ENCODE measurements around the gene INPP4A. TPM values are rescaled to one million over a fixed set of nuclear protein-coding genes. Genes with fewer than 3 reads are reported as not detected.

Gene INPP4A
- total RNA-seq, 1 donor from 2014 or later, result 19.9 TPM

DNA sequence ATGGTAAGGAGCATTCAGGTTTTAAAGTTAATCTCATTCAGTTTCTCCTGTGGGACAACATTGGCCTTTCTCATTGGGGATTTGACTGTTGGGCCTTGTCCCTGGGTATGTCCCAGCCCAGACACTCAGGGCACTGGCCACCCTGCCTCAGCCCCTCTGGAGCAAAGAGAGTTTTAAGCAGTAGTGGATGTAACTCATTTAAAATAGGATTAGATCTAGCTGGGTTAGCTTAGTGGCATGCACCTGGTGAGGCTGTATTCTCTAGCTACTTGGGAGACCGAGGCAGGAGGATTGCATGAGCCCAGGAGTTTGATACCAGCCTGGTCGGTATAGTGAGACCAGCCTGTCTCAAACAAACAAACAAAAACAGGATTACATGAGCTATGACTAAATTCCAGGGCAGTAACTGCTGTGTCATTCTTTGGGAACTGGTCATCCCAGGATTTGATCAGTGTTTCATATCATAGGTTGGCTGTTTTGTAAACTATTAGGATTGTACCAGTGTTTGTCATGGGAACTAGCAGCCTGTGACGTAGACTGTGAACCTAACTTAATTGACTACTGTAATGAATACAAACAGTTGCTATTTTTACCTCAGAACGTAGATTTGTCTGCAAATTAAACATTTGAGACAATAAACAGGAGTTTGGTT is 12.5 kb downstream of the INPP4A start:
- intact Hi-C loops (cut with DNase I), result no loop called here
- DNase-seq (ENCODE audit: low spot score), result no peak

DNA sequence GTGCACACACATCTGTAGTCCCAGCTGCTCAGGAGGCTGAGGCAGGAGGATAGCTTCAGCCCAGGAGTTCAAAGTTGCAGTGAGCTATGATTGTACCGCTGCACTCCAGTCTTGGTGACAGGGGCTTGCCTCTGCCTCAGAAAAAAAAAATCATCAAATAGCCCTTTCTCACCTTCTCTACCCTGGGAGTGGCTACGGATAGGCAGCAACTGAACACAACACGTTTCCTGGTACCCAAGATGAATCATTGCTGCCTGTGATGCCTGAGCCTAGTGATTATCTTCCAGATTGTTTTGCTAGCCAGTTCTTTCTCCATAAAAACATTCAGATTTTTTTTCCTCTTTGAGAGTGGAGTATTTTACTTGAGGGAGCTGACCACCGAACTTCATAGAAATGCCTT is 13.5 kb downstream of the INPP4A start:
- DNase-seq (ENCODE audit: low spot score), result no peak
- intact Hi-C loops (cut with DNase I), result no loop called here

DNA sequence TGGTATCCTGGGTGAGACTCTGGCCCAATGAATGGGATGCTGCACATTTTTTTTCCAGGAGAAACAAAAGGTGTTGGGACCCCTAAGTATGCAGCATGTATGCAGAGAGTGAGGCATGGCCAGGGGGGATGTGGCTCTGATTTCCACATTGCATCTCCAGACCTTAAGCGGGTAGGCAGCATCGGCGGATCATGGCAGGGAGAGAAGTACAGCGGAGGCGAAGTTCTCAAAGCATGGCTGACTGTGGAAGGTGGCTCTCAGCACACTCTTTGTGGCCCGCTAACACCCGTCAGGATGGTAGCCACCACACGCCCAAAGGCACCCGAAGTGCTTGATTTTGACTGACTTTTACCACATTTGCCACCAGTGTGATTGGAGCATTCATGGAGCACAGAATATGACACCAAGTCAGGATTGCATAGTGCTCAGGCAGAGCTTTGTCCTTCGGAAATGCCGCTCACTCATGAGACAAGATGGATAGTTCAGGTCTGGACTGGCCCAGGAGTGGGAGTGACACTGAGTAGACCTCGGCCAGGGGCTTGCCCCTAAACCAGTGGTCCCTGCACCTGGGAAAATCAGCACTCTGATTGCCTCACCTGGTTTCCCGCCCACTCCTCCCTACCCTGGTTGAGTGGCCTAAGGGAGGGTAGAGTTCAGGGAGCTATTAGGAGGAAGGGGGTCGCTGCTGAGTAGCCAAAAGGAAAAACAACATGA is 14.2 kb downstream of the INPP4A start:
- no peak for DNase-seq (ENCODE audit: low spot score)
- intact Hi-C loops (cut with DNase I), result no loop called here

DNA sequence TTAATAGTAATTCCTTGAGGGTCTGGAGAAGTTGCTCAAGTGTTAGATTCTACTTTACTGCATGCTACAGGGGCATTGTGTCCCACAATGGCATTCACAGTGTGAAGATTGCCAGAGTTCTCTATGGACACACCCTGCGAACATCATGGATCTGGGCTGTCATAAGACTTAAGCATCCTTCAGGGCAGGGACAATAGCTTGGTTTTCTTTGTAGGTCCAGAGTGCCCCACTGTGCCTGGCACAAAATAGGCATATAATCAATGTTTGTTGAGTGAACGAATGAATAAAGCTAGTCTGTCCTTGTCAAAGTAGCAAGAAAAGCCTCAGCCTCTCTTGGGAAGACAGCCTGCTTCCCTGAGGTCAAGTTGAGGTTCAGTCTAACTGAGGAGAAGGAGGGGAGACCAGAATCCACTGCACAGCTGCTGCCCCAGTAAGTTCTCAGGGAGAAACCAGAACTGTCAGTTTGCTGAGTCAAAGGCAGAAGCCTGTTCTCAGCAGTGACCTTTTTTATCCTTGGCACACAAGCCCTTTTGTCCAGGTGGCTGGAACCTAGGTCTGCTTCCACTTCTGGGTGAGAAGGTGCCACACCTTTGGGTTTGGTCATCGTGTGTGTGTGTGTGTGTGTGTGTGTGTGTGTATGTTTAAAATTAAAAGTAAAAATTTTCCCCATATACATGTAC is 15.0 kb downstream of the INPP4A start:
- intact Hi-C loops (cut with DNase I), result no loop called here
- no peak for DNase-seq (ENCODE audit: low spot score)

DNA sequence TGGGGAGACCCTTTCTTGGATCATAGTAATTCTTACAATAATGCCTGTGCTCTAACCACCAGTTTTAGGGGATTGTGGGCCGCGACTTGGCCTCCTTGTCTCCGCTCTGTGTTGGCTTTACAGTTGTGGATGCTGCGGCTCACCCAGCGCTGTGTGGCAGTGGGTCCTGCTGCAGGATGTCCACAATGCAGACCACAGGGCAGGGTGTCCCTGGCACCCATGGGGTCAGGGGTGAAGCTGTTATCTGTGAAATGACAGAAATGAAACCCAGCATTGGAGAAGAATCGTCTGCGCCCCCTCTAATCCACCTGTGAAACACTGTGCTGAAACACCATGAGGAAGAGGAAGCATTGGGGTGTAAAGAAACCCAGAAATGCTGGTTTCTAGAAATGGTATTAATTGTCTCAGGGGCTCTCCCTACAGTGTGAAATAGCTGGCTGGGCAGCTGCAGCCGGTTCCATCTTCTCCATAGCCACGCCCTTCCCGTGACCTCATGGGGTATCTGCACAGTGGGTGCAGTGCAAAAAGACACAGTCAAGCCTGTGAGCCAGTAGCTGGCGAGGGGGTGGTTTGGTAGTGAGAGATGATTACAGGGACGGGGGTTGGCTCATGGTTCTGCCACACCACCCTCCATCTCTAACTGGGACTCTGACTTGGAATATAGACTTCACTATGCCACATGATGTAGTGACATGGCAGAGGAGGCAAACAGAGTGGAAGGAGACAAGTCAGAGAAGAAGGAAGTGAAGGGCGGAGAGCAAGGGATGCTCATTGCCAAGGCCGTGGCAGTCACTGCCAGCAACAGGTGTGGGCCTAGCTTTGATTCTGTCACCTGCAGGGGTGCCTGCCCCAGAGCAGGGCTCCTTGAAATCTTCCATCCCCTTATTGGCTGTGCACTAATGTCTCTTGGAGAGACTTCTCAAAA is 16.2 kb downstream of the INPP4A start:
- DNase-seq (ENCODE audit: low spot score), result no peak
- intact Hi-C loops (cut with DNase I), result no loop called here

DNA sequence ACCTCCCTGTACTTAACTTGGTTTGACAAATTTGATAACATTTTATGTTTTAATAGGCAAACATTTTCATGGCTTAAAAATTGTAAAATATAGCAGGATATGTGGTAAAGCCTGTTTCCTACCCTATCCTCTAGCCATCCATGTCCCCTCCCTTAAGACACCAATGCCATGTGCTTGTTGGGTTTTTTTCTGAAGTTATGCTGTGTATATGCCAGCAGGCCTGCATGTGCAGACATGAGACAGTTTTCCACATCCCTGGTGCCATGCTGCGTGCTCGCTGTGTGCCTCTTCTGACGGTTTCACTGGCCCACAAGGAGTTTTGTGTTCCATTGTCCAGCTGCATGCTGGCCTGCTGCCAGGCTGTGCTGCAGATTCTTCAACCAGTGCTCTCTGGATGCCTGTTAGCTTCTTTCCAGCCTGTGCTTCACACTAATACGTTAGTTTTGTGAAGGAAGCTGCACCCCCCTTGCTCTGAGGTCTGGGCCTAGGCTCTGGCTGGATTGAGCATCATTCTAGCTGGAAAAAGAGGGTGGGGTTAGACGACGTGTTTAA is 16.9 kb downstream of the INPP4A start:
- DNase-seq (ENCODE audit: low spot score), result no peak
- intact Hi-C loops (cut with DNase I), result no loop called here

DNA sequence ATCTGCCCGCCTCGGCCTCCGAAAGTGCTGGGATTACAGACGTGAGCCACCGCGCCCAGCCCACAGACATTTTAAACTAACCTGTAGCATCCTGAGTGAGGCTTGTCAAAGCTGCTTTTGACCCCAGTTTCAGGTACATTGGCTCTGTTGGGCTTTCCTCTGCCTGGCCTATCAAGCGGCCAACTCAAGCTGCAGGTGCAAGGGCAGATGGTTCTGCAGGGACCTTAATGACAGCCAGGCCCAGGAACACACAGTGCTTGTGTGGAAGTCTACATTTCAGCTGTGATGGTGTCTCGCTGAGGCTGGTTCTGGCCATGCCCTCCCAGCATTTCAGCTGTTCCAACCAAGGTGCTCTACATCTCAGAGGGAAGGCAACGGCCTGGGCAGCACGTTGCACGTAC is 18.4 kb downstream of the INPP4A start:
- intact Hi-C loops (cut with DNase I), result no loop called here
- no peak for DNase-seq (ENCODE audit: low spot score)

DNA sequence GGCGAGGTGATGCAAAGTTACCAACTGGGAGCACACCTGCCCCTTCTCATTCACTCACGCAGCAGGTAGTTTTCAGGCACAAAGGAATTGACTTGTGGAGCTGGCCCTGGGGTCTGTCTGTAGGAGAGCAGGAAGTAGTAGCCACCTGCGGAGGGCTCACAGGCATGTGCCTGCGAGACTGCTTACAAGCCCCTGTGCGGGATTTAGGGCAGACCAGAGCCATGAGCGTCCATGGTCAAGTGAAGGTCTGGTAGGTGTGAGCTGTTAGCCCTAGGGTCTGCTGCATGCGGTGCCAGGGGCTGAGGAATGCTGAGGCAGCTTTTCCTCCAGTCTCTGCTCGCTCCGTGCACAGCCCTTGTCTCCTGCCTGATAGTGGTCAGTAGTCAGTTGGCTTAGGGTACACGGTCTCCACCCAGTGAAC is 18.9 kb downstream of the INPP4A start:
- intact Hi-C loops (cut with DNase I), result no loop called here
- no peak for DNase-seq (ENCODE audit: low spot score)

DNA sequence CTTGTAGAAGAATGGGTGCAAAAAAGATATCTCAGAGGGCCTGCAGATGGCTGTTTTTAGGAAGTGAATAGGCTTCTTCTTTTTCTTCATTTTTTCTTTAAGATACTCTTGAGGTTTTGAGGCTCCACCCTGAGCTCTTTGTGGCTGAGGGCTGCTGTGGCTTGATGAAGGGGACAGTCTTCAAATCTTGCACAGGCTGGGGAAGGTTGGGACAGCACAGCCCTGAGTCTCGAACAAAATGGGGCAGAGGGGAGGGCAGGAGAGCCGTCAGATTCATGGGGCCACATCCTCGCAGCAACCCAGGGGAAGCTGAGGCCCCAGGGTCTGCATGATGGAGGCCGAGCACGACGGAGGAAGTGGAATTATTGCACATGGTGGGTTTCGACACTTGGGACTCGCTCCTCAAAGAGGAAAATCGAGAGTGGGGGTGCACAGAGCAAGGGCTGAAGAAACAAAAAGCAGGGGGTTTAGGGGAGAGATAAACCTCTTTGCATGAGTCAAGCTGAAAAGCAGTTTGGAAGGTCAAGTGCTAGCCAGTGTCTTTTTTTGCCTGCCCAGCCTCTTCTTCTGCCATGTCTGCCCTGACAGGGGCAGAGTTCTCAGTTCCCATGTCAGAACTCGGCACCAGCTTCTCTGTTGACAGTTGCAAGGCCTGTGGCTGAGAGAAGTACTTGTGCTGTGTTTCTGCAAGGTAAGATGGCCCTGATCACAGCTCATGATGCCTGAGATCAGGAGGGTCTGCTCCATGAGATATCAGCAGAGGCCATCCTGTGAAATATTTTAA is 19.5 kb downstream of the INPP4A start:
- DNase-seq (ENCODE audit: low spot score), result no peak
- intact Hi-C loops (cut with DNase I), result no loop called here

DNA sequence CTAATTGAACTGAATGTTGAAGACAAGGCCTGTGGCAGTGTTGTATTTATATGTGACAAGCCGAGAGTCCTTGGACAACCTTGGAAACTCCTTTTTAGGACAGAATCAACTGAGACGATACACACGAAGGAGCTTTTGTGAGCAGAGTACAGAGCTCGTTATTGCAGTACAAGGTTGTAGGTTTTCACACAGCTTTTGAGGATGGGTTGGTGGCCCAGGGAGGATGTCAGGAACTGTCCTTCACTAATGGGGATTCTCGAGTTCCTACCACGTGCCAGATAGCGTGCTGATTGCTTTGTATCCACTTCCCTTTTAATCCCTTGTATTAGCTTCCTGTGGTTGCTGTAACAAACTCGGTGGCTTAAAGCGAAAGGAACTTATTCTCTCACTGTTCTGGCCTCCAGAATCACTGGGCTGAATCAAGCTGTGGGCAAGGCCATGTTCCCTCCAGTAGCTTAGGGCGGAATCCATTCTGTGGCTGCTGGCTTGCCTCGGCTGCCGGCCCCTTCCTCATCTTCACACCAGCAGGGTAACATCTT is 20.2 kb downstream of the INPP4A start:
- DNase-seq (ENCODE audit: low spot score), result no peak
- intact Hi-C loops (cut with DNase I), result no loop called here

DNA sequence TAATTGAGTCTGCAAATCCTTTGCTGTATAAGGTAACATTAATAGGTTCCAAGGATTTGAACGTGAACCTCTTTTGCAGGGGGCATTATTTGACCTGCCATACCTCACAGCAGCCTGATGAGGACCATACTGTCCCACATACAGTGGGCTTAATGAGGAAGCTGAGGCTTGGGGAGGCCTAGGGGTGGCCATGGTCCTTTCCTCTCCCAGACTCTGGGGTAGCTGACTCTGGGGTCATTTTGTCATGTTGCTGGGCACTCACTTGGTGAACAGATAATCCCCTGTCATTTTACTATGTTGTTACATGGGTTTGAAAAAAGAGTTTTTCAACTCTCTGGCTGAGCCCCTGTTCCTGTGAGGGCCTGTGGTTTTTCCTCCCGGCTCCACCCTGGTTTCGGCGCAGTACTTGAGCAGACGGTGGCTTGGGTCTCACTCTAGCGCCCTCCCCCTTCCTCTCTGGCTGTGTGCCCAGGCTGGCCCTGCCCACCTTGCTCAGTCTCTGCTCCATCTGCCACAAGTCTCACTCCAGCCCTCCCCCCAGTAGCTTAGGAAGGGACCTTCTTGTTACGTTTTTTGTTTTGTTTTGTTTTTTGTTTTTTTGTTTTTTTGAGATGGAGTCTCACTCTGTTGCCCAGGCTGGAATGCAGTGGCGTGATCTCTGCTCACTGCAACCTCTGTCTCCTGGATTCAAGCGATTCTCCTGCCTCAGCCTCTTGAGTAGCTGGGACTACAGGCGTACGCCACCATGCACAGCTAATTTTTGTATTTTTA is 21.0 kb downstream of the INPP4A start:
- DNase-seq (ENCODE audit: low spot score), result peak; percentile 86
- intact Hi-C loops (cut with DNase I), result no loop called here

DNA sequence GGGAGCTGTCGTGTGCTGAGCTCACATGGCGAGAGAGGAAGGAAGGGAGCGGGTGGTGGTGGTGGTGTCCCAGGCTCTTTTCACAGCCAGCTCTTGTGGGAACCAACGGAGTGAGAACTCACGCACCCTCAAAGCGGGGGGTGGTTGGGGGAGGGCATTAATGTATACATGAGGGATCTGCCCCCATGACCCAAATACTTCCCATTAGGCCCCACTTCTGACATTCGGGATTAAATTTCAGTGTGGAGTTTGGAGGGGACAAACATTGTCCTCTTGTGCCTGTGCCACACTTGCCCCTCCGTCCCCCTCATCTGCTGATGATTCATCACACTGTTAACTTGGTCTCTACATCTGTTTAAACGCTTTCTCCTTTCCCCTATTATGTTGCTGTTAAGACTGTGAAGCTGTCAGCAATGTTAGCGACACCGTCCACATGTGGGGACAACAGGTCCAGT is 22.5 kb downstream of the INPP4A start:
- DNase-seq (ENCODE audit: low spot score), result peak; percentile 54
- intact Hi-C loops (cut with DNase I), result no loop called here

DNA sequence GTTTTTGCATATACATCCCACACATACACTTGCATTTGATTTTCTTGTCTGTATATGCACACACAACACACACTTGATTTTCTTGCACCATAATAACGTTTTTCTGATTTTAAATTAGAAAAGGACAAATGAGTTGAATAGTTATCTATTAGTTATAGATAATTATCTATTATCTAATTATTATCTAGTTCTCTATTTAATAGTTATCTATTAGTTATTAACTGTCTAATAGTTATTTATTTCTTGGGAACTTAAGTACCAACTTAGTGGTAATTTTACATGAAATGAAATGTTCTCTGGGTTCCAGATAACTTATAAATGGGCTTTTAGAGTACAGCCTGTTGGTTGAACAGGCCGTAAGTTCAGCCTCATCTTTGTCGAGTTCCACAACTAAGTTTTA is 23.0 kb downstream of the INPP4A start:
- intact Hi-C loops (cut with DNase I), result no loop called here
- no peak for DNase-seq (ENCODE audit: low spot score)

DNA sequence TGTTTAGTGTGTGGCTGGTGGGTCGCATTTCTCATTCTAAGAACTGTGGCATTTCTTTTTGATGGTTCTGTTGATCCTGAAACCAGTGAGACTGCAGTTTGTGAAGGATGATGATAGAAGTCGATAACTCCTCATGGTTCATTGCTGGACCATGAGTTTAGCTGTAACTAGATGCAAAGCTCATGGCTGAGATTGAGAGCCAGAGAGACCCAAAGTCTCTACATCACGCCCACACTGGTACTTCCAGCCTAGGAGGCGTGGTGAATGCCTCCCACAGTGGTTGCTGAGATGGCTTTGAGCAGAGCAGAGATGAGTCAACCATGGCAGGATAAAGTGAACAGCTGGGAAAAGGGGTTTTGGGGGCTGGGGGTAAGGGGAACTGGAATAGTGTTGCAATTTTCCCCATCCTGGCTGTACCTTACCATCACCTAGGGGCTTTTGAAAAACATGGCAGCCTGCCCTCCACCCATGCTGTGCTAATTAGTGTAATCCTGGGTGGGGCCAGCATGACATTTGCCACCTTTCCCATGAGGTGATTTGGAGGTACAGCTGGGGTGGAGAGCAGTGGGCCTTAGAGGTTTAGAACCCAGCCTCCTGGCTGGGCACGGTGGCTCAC is 24.1 kb downstream of the INPP4A start:
- DNase-seq (ENCODE audit: low spot score), result no peak
- intact Hi-C loops (cut with DNase I), result no loop called here

DNA sequence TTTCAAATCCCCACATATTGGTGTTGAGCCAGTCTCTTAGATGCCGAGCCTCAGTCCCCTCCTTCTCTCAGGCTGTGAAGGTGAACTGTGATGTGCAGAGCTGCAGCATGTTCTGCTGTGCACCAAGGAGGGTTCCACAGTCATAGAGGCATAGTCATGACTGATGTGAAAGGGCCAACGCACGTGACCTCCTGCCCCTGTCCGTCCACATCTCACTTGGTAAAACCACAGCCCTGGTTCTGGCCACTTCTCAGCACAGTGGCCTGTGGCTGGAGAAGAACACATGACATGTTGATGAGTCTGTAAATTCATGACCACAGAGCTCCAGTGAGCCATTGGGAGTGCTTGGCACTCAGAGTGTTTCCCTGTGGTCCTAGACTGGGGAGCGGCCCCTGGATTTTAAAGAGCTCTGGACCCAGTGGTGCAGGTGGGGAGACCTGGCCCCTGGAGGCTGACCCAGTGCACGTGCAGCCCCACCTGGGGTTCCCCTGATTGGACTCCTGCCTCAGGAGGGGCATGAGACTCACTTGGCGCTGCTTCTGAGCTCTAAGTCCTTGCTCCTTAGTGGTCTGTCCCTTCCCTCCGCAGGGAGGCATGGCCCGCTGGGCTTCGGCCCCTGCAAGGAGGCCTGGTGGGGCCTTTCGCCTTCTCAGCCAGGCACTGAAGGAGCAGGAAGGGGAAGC is 25.3 kb downstream of the INPP4A start:
- intact Hi-C loops (cut with DNase I), result no loop called here
- peak; percentile 50 for DNase-seq (ENCODE audit: low spot score)

DNA sequence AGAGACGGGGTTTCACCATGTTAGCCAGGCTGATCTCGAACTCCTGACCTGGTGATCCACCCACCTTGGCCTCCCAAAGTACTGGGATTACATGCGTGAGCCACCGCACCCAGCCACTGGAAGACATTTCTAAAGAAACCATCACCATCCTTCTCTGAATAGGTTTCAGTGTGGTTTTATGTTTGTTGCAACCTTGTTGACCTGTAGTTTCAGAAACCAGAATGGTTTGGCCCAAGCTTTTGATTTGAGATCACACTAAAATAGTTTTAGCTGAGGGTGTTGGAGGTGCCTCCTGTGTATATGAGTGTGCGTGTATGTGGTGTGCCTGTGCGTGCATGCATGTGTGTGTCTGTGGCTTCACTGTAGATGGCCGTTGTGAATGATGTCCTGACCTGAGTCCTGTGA is 26.2 kb downstream of the INPP4A start:
- no peak for DNase-seq (ENCODE audit: low spot score)
- intact Hi-C loops (cut with DNase I), result no loop called here
